ENCODE measurements around the gene CEP57L1.

DNA sequence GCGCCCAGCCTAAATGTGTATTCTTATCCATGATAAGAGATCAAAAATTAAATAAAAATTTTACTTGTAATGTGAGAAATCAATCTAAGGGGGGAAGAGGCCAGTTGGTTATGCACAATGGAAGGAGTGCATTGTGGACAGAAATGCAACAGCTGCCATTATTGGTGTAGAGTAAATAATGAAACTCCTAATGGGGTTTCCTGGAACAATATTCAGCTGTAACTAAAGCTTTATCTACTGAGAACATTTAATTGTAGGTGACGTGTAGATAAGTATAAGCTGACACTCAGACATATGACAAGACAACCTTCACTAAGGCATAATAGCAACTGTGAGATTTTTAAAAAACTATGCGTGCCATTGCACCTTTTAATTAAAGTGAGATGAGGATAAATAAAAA lies 71.4 kb downstream of the CEP57L1 start:
- TF ChIP-seq POLR2A (IDR thresholded peaks at IDR 0.05) = no peak
- TF ChIP-seq, protein P1, sequence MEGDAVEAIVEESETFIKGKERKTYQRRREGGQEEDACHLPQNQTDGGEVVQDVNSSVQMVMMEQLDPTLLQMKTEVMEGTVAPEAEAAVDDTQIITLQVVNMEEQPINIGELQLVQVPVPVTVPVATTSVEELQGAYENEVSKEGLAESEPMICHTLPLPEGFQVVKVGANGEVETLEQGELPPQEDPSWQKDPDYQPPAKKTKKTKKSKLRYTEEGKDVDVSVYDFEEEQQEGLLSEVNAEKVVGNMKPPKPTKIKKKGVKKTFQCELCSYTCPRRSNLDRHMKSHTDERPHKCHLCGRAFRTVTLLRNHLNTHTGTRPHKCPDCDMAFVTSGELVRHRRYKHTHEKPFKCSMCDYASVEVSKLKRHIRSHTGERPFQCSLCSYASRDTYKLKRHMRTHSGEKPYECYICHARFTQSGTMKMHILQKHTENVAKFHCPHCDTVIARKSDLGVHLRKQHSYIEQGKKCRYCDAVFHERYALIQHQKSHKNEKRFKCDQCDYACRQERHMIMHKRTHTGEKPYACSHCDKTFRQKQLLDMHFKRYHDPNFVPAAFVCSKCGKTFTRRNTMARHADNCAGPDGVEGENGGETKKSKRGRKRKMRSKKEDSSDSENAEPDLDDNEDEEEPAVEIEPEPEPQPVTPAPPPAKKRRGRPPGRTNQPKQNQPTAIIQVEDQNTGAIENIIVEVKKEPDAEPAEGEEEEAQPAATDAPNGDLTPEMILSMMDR (IDR thresholded peaks at IDR 0.05 in 4 of 5, conservative IDR thresholded peaks at IDR 0.05 in 1 of 5) = no peak
